PFSK-1 (cell line): ENCODE data around the gene SOCS7.

ENCODE experiments used
- FOXP2 ChIP-seq: optimal IDR thresholded peaks from 2 replicates; pipeline ENCODE3; 2011; ENCODE audit warnings: borderline replicate concordance, control low read depth, inconsistent platforms; ENCODE audit not compliant: insufficient read depth; ENCODE audit errors: extremely low read length, extremely low read depth
- POLR2AphosphoS5 ChIP-seq: IDR thresholded peaks from 2 replicates; pipeline ENCODE4 v1.6.1; 2012; ENCODE audit warnings: low read depth, mild to moderate bottlenecking, control low read depth, low read length, moderate library complexity
- REST ChIP-seq, 2 experiments: IDR thresholded peaks; 2 replicates each; pipeline versions ENCODE4 v1.6.1 to v1.8.0; 2011 to 2012; ENCODE audit warnings: low read depth in 2 of 2, low read length in 2 of 2, control low read depth in 1 of 2, inconsistent platforms in 1 of 2, mild to moderate bottlenecking in 1 of 2, moderate library complexity in 1 of 2; ENCODE audit not compliant: insufficient read depth in 1 of 2
- SIN3A ChIP-seq: IDR thresholded peaks from 2 replicates; pipeline ENCODE4 v1.6.1; 2012; ENCODE audit warnings: mild to moderate bottlenecking, low read length, moderate library complexity, borderline replicate concordance; ENCODE audit not compliant: insufficient read depth
- TAF1 ChIP-seq: IDR thresholded peaks from 2 replicates; pipeline ENCODE4 v1.6.1; 2012; ENCODE audit warnings: low read length, control low read depth, borderline replicate concordance; ENCODE audit not compliant: insufficient read depth

- no peak for TF ChIP-seq REST (IDR thresholded peaks at IDR 0.05; ENCODE audit: insufficient read depth in 1 of 2, low read depth in 2 of 2, low read length in 2 of 2)
- TF ChIP-seq SIN3A: no peak
- TF ChIP-seq FOXP2: no peak
- no peak for TF ChIP-seq POLR2AphosphoS5
- TF ChIP-seq TAF1: no peak
These were observed 7.3 kb upstream of the SOCS7 start for GRCh38 chr17:38344420-38344745.
